HG03135 (cell line): ENCODE data around the gene GPC3.
"Not testable (repeated sequence)": the region's sequence is repeated elsewhere in the genome, so short reads cannot be mapped to it uniquely, and the experiment has no call there.

Experiments
- ATAC-seq: cut with Tn5 transposase; IDR thresholded peaks from one replicate; pipeline ENCODE4 v1.9.1; 2021; ENCODE audit warnings: mild to moderate bottlenecking, moderate library complexity; ENCODE audit not compliant: unreplicated experiment

Gene GPC3

DNA sequence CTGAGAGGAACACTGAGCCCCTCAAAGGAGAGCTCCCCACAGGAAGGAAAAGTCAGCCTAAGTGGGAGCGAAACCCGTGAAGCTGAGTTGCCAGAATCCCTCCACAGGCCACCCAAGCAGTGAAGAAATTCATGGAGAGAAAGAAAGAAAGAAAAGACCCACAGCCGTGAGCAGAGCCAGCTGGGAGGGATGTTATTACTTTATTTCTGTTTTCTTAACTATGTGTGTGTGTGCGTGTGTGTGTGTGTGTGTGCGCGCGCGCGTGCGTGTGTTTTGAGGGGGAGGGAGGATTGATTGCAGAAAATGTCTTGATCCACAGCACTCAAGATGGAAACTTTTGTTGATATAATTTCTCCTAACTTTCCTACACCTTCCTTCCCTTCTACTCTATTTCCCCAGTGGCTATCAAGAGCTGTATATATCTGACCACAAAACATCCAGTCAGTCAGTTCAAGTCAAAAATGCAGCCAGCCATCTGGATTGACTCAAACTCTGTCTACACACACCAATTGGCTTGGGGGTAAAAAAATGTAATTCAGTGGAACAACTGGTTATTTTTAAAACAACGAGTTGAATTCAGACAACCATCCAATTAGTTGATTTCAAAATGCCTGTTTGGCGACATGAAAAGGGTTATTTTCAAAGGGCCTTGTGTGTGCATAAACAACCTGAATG lies 13.8 kb upstream of the GPC3 start:
- no peak for ATAC-seq

- no peak for ATAC-seq
Observed at GRCh38 chrX:133995759-133996158, 10.4 kb upstream of the GPC3 start.

DNA sequence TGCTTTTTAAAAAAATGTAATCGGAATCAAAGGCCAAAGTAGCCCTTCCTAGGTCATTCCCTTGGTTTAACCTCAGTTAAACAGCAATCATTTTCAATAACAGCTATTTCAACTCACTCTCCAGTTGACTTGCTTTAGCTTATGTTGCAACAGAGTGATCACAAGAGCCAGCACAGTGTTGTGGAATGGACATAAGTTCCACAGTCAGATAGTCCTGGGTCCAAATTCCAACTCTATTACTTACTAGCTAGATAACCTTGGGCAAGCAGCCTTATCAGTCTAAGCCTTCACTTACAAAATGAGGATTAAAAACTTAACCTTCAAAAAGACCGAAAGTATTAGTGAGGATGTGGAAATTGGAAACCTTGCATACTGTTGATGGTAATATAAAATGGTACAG lies 9.2 kb upstream of the GPC3 start:
- no peak for ATAC-seq

- ATAC-seq = no peak
Observed at GRCh38 chrX:133992882-133993281, 7.5 kb upstream of the GPC3 start.

DNA sequence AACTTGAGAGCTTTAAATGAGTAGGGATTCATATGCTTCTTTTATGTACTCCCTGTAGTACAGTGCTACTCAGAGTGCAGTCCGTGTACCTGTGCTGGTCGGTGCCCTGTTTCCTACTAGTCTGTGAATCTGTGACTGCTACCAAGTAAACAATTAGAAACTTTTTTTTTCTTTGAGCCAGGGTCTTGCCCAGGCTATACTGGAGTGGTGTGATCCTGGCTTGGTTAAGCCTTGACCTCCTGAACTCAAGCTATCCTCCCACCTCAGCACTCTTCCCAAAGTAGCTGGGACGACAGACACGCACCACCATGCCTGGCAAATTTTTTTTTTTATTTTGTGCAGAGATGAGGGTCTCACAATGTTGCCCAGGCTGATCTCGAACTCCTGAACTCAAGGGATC lies 6.4 kb upstream of the GPC3 start:
- no peak for ATAC-seq

DNA sequence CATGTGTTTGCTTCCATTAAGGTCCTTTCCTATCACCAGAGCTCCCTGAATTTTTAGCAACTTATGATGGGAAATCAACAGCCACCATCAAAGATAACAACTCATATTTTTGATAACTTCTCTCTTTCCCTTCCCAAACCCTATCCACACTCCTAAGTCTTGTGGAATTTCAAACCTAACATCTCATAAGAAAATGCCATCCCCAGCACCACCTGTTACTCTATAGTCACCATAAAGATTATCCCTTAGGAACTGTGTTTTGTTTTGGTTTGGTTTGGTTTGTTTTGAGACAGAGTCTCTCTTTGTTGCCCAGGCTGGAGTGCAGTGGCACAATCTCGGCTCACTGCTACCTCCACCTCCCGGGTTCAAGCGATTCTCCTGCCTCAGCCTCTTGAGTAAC lies 5.7 kb upstream of the GPC3 start:
- not testable (repeated sequence) for ATAC-seq

GRCh38 chrX:133989993-133990392 lies 4.6 kb upstream of the GPC3 start:
- ATAC-seq = no peak

DNA sequence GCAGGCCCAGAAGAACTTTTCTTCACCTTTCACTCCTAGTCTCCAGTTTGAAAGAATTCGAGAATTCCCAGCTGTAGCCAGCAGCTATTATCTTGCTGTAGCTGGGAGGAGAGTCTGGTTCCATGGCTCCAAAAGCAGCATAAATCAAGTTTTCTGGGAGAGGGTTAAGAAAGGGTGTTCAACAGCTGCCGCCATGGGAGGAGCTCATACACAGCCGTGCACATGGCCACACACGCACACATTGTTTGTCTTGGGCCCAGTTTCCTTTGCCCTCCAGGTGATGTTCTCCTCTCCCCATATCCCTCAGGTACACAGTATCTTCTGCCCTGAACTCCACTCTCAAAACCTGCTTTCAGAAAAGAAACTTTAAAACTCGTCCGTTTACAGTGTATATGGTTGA lies 4.1 kb upstream of the GPC3 start:
- no peak for ATAC-seq

DNA sequence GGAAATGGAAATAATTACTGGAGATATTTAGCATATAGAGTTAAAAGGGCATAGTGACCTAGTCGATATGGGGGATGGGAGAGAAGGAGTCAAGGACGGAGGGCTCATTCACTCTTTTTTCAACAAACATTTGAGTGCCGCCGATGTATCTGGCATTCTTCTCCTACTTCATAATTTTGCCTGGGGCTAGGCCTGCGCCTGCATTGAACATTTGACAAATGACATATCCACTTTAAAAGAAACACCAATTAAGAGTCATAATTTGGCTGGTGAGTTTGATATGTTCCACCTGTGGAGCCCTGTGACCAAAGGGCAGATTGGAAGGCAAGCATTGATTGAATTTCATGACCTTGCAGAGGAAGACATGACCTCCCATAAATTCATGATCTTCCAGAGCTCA lies 2.6 kb upstream of the GPC3 start:
- no peak for ATAC-seq

DNA sequence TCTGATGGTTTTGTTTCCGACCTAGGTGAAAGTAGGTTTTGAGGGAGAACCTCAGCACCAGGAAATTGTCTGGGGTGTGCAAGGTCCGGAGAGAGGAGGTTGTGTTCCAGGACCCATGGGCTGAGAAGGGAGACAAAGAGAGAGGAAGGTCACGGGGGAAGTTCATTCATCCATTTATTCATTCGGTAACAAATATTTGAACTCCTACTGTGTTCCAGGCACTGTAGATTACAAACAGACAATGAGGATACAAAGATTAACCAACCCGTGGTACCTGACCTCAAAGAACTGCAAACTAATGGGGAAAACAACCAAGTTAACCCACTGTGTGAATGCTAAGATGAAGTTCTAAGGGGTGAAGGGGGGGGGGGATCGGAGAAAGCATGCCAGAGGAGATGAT lies 1.8 kb upstream of the GPC3 start:
- ATAC-seq = no peak

- ATAC-seq = no peak
Observed at GRCh38 chrX:133985967-133986683, 731 bp upstream of the GPC3 start.

- ATAC-seq = no peak
Observed at GRCh38 chrX:133984857-133985163, 584 bp downstream of the GPC3 start.

DNA sequence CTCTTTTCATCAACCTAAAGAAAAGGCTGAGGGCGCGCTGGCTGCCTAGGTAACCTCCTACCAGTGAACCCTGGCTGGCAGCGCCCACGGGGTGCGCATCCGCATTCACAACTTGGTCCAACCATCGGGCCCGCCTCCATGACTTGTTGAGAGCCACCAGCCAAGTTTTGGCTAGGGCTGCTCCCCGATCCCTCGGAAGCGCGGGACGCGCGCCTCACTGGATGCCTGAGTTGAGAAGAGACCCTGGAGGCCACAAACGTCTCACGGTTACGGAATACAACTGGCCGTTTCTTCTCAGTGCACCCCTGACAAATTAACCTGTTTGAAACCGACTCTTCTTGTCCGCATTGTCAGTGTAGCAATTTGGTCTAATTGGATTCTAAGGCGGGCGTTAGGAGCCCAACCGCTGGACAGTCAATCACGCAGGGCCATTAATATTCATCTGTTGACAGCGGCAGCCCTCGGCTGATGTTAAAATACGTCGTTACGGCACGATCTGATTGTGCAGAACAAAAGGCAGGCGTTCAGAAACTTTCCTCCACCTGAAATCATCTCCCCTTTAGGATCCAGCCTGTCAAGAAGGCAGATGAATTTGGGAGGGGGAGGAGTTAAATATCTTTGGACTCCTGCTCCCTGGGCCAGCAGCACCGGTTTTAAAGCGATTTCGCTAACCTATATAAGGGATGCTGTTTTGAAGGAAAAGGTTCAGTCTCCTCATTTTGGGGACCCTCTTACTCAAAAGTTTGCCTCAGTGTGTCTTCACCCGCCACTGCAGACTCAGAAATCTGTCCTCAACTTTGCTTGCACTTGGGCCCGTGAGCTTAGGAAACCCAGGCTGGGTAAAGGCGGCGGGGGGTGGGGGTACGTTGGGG lies 1.2 kb downstream of the GPC3 start:
- no peak for ATAC-seq

- ATAC-seq = no peak
Observed at GRCh38 chrX:133983256-133983973, 2.0 kb downstream of the GPC3 start.

- ATAC-seq = no peak
Observed at GRCh38 chrX:133981924-133982323, 3.5 kb downstream of the GPC3 start.

DNA sequence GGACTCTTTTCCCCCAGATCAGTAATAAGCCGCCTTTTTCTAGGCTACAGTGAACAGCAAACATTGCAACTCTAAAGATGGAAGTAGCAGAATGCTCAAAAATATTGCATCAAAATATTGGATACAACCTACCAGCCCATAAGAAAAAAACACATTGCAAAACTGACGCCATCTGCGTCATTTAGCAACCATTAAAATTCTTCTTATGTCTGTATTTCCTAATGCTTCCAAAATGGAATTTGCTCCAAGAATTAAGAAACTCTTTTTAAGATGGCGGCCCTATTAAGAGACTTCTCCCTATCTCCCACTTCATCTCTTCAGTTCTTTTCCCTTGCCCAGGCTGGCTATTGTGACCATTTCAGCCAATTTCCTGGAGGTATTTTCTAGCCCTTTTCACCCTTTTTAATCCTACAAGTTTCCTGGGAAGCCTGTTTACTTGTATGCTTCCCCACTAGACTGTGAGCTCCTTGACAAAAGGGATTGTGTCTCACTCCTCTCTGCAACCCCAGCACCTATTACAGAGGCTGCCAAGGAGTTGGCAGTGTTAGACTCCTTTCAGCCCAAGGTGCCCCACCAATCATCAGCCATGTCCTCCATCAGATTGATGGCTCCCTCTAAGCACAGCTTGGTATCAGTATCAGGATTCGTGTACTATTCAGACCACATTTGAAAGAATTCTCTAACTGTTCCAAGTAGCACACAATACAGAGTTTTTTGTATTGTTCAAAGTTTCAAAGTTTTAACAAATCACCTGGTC lies 4.4 kb downstream of the GPC3 start:
- no peak for ATAC-seq

DNA sequence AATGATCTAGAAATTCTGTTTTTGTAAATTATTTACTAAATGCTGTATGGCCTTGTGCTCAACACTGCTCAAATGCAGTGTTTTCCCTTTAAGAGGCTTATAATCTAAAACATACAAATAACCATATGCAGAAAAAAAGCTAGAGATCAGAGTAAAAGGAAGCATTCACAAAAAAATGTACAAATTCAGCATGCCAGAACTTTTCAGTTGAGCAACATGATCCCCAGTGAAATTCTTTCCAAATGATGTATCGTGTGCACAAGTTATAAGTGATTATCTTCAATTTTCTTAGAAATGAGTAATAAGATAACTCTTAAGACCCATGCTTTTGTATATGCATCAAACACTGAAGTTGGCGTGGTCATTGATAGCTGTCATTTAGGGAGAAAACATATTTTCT lies 5.0 kb downstream of the GPC3 start:
- no peak for ATAC-seq

- ATAC-seq = no peak
Observed at GRCh38 chrX:133979641-133980230, 5.7 kb downstream of the GPC3 start.

DNA sequence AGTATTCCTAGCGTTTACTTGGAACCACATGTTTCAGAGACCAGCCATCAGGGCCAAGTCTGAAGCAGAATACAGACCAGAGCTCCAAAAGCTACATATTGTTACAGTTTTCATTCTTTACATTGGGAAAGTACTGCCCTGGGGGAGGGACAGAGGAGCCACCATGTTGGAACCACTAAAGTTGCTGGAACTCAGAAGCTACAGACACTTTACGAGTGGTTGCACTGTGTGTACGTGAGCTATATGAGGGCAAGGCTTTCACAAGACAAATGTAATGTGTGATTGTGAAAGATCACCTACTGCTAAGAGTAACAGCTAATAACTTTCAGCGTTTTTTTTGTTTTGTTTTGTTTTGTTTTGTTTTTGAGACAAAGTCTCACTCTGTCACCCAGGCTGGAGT lies 11.7 kb downstream of the GPC3 start:
- ATAC-seq = no peak

DNA sequence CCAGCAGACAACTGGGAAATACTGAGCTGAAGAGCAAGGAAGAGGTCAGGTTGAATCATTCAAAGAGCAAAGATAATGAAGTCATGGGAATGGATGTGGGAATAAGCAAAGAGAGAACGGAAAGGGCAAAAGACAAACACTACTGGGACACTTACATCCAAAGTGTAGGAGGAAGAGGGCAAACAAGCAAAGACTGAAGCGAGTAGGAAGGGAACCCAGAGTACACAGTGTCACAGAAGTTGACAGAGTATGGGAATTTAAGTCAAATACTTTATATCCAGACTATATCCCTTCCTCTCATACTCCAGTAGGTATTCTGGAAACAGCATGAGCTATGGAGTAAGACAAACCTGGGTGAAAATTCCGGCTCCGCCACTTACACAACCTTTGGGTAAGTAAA lies 12.5 kb downstream of the GPC3 start:
- no peak for ATAC-seq
